Adipocyte (in vitro differentiated cells): ENCODE data around the gene CD74.
"Not testable (repeated sequence)": the region's sequence is repeated elsewhere in the genome, so short reads cannot be mapped to it uniquely, and the experiment has no call there.

Experiments used
- DNase-seq: peaks from one replicate; pipeline ENCODE4 v3.0.0-alpha.2; 2015; ENCODE audit warnings: low read depth
- H3K27me3 ChIP-seq: replicated peaks from 2 replicates; pipeline ENCODE4 v1.7.0; 2013; ENCODE audit warnings: mild to moderate bottlenecking, low read length, moderate library complexity; ENCODE audit not compliant: control insufficient read depth, insufficient read depth
- H3K36me3 ChIP-seq: 2 replicates; pipeline ENCODE4 v1.7.0; 2013; ENCODE audit warnings: low read length, mild to moderate bottlenecking, moderate library complexity; ENCODE audit not compliant: control insufficient read depth, insufficient read depth, severe bottlenecking
- H3K4me1 ChIP-seq: 2 replicates; pipeline ENCODE4 v1.7.0; 2013; ENCODE audit warnings: mild to moderate bottlenecking, low read length, moderate library complexity; ENCODE audit not compliant: control insufficient read depth, insufficient read depth
- H3K4me3 ChIP-seq: 2 replicates; pipeline ENCODE4 v1.7.0; 2013; ENCODE audit warnings: mild to moderate bottlenecking, low read length, moderate library complexity
- H3K9ac ChIP-seq: 2 replicates; pipeline ENCODE4 v1.7.0; 2013; ENCODE audit warnings: mild to moderate bottlenecking, low read length, moderate library complexity
- H3K9me3 ChIP-seq: 2 replicates; pipeline ENCODE4 v1.7.0; 2013; ENCODE audit warnings: mild to moderate bottlenecking, low read length, moderate library complexity; ENCODE audit not compliant: control insufficient read depth

The CD74 gene

GRCh38 chr5:150440948-150441812 is 28.5 kb upstream of the CD74 start:
- Histone ChIP-seq H3K4me3 (no peak overlapping the region), H3K9me3 (no peaks in the 10 kb centered on the region), H3K9ac (peak overlapping the region; percentile 36), H3K36me3 (peaks cover 32% of the 10 kb centered on the region), H3K27me3 (no peaks in the 10 kb centered on the region), H3K4me1 (peaks cover 24% of the 10 kb centered on the region)
- no peak for DNase-seq

DNA sequence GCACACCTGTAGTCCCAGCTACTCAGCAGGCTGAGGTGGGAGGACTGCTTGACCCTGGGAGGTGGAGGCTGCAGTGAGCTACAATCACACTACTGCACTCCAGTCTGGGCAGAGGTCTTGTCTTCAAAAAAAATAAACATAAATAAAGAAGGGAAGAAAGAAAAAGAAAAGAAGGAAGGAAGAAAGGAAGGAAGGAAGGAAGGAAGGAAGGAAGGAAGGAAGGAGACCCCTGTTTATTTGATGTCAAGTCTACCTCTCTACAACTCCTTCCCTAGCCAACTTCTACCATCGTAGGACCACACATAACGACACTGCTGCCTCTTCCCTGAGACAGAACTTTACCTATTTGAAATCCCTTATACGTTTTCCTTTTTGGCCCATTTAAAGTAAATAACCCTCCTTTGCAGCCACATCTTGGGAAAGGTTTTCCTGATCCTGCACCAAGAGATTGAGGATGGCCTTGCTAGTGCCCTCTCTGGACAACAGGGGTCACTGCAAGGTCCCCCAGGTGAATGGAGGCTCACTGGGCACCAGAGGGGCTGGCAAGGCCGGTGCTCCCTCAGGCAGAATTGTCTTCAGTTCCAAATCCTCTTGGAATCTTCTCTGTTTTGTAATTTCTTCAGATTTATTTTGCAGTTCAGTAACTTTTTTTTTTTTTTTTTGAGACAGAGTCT is 26.3 kb upstream of the CD74 start:
- Histone ChIP-seq H3K4me3 (no peak overlapping the region), H3K9me3 (no peaks in the 10 kb centered on the region), H3K4me1 (peaks cover 18% of the 10 kb centered on the region), H3K27me3 (no peaks in the 10 kb centered on the region), H3K9ac (no peak overlapping the region), H3K36me3 (peaks cover 10% of the 10 kb centered on the region)
- DNase-seq, result peak; percentile 29

- H3K9ac ChIP-seq, result no peak overlapping the region
Observed at GRCh38 chr5:150436141-150436680, 23.5 kb upstream of the CD74 start.

GRCh38 chr5:150434464-150434863 is 21.8 kb upstream of the CD74 start:
- Histone ChIP-seq H3K36me3 (no peaks in the 10 kb centered on the region), H3K27me3 (no peaks in the 10 kb centered on the region), H3K4me3 (no peak overlapping the region), H3K9ac (no peak overlapping the region), H3K9me3 (no peaks in the 10 kb centered on the region), H3K4me1 (peaks cover 3% of the 10 kb centered on the region)
- peak; percentile 79 for DNase-seq

More at GRCh38 chr5:150436141-150436680, 23.5 kb upstream of the CD74 start:
- Histone ChIP-seq H3K4me3 (no peak overlapping the region), H3K9me3 (no peaks in the 10 kb centered on the region), H3K27me3 (no peaks in the 10 kb centered on the region), H3K4me1 (peaks cover 5% of the 10 kb centered on the region), H3K36me3 (no peaks in the 10 kb centered on the region)
- peak; percentile 97 for DNase-seq

GRCh38 chr5:150431574-150431973 is 18.9 kb upstream of the CD74 start:
- DNase-seq, result no peak
- Histone ChIP-seq H3K4me1 (peaks cover 11% of the 10 kb centered on the region), H3K4me3 (no peak overlapping the region), H3K36me3 (no peaks in the 10 kb centered on the region), H3K27me3 (no peaks in the 10 kb centered on the region), H3K9me3 (no peaks in the 10 kb centered on the region), H3K9ac (no peak overlapping the region)

GRCh38 chr5:150431048-150431447 is 18.3 kb upstream of the CD74 start:
- no peaks in the 10 kb centered on the region for H3K27me3 ChIP-seq
- no peaks in the 10 kb centered on the region for H3K36me3 ChIP-seq
- H3K9ac ChIP-seq, result no peak overlapping the region
- H3K4me1 ChIP-seq, result peaks cover 11% of the 10 kb centered on the region
- H3K9me3 ChIP-seq, result no peaks in the 10 kb centered on the region
- DNase-seq, result no peak
- no peak overlapping the region for H3K4me3 ChIP-seq

- no peak overlapping the region for H3K9ac ChIP-seq
Observed at GRCh38 chr5:150429410-150429873, 16.7 kb upstream of the CD74 start.

DNA sequence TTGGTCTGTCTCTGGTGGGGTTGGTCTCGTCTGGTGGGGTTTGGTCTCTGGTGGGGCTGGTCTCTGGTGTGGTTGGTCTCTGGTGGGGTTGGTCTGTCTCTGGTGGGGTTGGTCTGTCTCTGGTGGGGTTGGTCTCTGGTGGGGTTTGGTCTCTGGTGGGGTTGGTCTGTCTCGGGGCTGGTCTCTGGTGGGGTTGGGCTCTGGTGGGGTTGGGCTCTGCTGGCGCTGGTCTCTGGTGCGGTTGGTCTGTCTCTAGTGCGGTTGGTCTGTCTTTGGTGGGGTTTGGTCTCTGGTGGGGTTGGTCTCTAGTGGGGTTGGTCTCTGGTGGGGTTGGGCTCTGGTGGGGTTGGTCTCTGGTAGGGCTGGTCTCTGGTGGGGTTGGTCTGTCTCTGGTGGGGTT is 16.3 kb upstream of the CD74 start:
- H3K27me3 ChIP-seq, result no peaks in the 10 kb centered on the region
- H3K9me3 ChIP-seq, result no peaks in the 10 kb centered on the region
- H3K36me3 ChIP-seq, result no peaks in the 10 kb centered on the region
- no peak overlapping the region for H3K9ac ChIP-seq
- H3K4me3 ChIP-seq, result no peak overlapping the region
- DNase-seq, result no peak
- peaks cover 8% of the 10 kb centered on the region for H3K4me1 ChIP-seq

More at GRCh38 chr5:150429410-150429873, 16.7 kb upstream of the CD74 start:
- no peaks in the 10 kb centered on the region for H3K36me3 ChIP-seq
- no peaks in the 10 kb centered on the region for H3K9me3 ChIP-seq
- H3K4me3 ChIP-seq, result no peak overlapping the region
- no peaks in the 10 kb centered on the region for H3K27me3 ChIP-seq
- no peak for DNase-seq
- H3K4me1 ChIP-seq, result peaks cover 9% of the 10 kb centered on the region

DNA sequence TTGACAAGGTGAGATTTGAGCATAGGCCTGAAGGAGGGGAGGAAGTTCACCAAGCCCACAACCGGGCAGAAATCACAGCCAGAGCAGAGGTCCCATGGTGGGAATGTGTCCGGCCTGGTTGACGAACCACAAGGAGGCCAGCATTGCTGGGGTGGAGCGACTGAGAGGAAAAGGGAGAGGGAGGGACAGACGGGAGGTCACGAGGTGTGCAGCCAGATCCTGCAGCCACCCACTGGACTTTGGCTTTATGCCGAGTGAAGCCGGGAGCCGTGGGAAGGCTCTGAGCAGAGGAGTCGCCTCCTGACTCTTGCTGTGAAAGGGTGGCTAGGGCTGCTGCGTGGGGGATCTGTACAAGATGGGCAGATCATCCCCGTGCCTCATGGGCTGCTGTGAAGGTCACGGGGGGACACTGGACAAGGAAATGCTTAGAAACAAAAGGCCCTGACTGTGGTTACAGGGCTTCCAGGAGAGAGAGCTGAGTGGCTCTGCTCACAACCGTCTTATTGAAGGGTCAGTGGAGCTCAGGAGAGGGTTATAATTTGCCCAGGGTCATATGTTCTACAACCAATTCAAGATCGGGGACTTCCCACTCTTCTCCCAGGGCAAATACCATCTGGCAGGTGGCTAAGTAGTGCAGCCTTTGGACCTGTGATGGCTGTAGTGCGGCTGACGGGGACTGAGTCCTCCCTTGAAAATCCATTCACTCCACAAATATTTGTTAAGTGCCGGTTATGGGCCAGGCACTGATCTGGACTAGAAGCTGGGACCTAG is 15.6 kb upstream of the CD74 start:
- DNase-seq, result no peak
- Histone ChIP-seq H3K36me3 (no peaks in the 10 kb centered on the region), H3K27me3 (no peaks in the 10 kb centered on the region), H3K9ac (no peak overlapping the region), H3K4me3 (no peak overlapping the region), H3K4me1 (peaks cover 8% of the 10 kb centered on the region), H3K9me3 (no peaks in the 10 kb centered on the region)

GRCh38 chr5:150426165-150426564 is 13.5 kb upstream of the CD74 start:
- not testable (repeated sequence) for H3K9me3 ChIP-seq, DNase-seq, H3K9ac ChIP-seq, H3K4me1 ChIP-seq, H3K27me3 ChIP-seq, H3K36me3 ChIP-seq, H3K4me3 ChIP-seq

- Histone ChIP-seq H3K4me1 (peaks cover under 1% of the 10 kb centered on the region), H3K9ac (no peak overlapping the region), H3K36me3 (no peaks in the 10 kb centered on the region), H3K4me3 (no peak overlapping the region), H3K27me3 (no peaks in the 10 kb centered on the region), H3K9me3 (no peaks in the 10 kb centered on the region)
- no peak for DNase-seq
Observed at GRCh38 chr5:150422758-150423157, 10.0 kb upstream of the CD74 start.
